HG02642 (cell line): ENCODE measurements around the gene XRN1.
A peak's percentile ranks its signal among the peaks of the same experiment; 100 is the strongest.
"Not testable (repeated sequence)": the region's sequence is repeated elsewhere in the genome, so short reads cannot be mapped to it uniquely, and the experiment has no call there.

ENCODE experiments used
- ATAC-seq: cut with Tn5 transposase; IDR thresholded peaks from one replicate; pipeline ENCODE4 v1.9.1; 2021; ENCODE audit warnings: mild to moderate bottlenecking; ENCODE audit not compliant: unreplicated experiment, poor library complexity

XRN1 gene

DNA sequence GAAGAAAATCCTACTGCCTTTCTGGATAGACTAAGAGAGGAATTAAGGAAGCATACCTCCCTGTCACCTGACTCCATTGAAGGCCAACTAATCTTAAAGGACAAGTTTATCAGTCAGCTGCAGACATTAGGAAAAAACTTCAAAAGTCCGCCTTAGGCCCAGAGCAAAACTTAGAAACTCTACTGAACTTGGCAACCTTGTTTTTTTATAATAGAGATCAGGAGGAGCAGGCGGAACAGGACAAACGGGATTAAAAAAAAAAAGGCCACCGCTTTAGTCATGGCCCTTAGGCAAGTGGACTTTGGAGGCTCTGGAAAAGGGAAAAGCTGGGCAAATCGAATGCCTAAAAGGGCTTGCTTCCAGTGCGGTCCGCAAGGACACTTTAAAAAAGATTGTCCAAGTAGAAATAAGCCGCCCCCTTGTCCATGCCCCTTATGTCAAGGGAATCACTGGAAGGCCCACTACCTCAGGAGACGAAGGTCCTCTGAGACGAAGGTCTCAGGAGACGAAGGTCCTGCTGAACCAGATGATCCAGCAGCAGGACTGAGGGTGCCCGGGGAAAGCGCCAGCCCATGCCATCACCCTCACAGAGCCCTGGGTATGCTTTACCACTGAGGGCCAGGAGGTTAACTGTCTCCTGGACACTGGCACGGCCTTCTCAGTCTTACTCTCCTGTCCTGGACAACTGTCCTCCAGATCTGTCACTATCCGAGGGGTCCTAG, 8.2 kb downstream of the XRN1 start:
- ATAC-seq, result not testable (repeated sequence)

DNA sequence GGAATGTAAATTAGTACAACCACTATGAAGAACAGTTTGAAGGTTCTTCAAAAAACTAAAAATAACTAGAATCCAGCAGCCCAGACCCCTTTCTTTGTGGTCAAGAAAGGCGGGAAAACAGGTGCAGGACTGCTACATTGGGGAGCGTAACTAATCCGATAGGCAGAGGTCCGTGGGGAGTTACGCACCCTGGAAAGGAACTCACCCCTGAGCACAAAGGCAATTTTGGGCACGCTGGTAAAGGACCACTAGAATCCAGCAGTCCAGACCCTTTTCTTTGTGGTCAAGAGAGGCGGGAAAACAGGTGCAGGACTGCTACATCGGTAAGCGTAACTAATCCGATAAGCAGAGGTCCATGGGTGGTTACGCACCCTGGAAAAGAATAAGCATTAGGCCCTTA, 9.7 kb downstream of the XRN1 start:
- ATAC-seq, result not testable (repeated sequence)

- ATAC-seq, result no peak
Measured at GRCh38 chr3:142436951-142437585, 10.8 kb downstream of the XRN1 start.

GRCh38 chr3:142434503-142434902, 13.3 kb downstream of the XRN1 start:
- no peak for ATAC-seq

GRCh38 chr3:142433110-142433509, 14.7 kb downstream of the XRN1 start:
- no peak for ATAC-seq

DNA sequence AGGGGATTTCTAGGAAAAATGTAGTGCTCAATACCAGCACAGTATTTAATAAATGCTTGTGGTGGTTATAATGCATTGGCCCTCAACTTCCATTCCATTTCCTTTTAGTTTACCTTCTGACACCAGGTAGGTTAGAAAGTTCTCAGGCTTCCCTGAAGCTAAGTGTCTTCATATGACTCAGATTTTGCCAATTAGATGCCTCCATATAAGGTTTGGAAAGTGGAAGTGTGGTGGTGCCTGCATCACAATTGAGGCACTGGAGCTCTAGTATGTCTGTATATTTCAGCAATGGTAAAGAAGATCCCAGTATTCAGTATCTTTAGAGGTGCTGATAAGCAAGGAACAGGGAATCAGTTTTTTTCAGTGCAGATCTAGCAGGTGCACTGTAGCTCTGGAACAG, 18.3 kb downstream of the XRN1 start:
- ATAC-seq, result no peak

GRCh38 chr3:142424754-142425153, 23.1 kb downstream of the XRN1 start:
- no peak for ATAC-seq

DNA sequence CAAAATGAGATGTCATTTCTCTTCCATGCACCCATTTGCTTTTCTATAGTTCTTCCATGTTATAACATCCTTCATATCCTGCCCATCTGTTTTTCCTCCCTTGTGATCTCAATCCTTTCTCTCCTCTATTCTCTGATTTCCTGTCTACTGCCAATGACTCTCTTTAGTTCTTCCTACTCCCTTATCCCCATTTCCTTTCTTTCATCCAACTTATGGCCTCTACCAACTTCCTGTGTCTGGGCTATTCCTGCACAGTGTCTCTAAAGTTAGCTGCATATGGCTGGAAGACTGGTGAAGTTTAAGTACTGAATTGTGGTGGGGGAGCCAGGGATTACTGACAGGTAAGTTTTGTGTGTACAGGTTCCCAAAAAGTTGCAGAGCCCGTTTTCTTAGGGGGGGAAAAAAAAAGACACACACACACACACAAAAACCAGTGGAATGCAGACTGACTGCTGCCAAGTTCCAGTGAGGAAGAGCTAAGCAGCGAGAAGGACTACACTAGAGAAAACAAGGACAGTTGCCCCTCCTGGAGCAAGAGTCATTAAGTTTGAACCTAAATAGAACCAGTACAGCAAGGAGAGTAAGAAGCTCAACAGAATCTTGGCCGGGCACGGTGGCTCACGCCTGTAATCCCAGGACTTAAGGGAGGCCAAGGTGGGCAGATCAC, 28.8 kb downstream of the XRN1 start:
- ATAC-seq, result no peak

DNA sequence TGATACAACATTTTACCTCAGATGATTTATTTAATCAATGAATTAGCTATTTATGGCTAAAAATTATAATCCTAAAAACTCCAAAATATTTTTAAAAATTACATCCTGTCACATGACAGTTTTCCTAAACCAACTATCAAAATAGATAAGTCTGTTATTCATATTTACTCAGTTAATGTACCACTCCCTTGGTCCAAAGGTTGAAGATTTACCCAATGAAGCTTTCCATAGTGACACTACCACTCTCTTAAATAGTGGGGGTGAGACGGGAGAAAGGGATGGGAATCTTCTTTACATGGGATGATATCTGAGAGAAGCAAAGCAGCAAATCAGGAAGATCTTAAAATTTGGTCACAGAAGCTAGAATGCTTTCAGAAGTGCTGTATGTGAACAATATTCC, 30.5 kb downstream of the XRN1 start:
- no peak for ATAC-seq

DNA sequence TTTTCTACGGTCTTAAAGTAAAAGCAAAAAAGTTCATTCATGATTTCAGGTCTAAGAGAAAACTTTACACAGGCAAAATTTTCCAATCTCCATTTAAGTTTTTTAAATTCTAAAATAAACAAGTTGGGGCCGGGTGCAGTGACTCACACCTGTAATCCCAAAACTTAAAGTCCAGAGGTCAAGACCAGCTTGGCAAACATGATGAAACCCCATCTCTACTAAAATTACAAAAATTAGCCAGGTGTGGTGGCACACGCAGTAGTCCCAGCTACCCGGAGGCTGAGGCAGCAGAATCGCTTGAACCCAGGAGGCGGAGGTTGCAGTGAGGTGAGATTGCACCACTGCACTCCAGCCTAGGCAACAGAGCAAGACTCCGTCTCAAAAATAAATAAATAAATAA, 47.3 kb downstream of the XRN1 start:
- not testable (repeated sequence) for ATAC-seq

DNA sequence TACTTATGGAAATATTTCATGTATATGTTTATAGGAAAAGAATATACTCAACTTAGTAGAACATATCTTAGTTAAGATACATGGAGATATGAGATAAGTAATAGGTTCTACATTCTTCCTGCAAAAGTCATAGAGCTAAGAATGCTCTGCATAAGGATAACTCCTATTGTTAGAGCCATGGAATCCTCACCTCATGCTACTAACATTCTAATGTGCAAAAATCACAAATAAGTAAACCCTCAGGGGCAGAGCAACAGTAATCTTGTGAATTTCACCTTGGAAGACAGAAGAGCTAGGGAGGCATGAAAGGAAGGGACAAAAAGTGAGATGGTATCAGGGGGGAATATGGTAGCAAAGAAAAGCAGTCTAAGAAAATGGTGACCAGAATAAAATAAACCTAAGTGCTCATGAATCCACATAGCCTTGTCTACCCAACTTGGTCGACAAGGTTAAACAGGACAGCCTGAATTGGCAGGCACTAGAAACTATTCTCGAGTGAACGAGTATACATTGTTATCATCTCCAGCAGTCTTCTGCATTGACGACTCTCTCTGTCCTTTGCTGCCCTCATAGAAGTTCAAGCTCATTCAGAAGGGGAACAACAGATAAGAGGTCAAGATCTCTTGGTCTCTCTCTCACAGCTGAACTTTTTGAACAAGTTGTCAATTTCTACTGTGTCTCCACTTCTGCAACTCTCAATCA, 52.8 kb downstream of the XRN1 start:
- no peak for ATAC-seq

- ATAC-seq, result no peak
Measured at GRCh38 chr3:142385078-142385477, 62.8 kb downstream of the XRN1 start.

DNA sequence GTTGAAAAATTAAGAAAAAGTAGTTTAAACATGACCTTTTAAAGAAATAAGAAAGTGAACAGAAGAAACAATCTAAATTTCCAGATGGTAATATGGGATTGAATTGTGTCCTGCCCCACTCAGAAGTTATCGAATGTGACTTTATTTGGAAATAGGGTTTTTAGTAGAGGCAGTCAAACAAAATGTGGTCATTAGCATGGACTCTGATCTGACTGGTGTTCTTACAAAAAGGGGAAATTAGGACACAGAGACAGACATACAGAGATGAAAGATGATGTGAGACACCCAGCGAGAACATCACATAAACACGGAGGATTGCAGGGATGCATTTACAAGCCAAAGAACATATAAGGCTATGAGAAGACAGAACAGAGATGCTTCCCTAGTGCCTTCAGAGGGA, 73.2 kb downstream of the XRN1 start:
- ATAC-seq, result no peak

GRCh38 chr3:142369576-142369975, 78.3 kb downstream of the XRN1 start:
- ATAC-seq, result not testable (repeated sequence)

- no peak for ATAC-seq
Measured at GRCh38 chr3:142366434-142366833, 81.4 kb downstream of the XRN1 start.

- no peak for ATAC-seq
Measured at GRCh38 chr3:142363936-142364467, 83.8 kb downstream of the XRN1 start.

DNA sequence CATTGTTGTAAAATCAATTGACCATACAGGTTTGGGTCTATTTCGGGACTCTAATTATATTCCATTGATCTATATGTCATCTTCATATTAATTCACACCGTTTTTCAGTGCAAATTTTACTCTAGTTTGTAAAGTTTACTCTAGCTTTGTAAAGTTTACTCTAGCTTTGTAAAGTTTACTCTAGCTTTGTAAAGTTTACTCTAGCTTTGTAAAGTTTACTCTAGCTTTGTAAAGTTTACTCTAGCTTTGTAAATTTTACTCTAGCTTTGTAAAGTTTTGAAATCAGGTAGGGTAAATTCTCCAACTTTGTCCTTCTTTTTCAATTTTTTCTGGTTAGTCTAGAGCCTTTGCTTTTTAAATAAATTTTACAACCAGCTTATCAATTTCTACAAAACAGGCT, 84.4 kb downstream of the XRN1 start:
- ATAC-seq, result not testable (repeated sequence)

DNA sequence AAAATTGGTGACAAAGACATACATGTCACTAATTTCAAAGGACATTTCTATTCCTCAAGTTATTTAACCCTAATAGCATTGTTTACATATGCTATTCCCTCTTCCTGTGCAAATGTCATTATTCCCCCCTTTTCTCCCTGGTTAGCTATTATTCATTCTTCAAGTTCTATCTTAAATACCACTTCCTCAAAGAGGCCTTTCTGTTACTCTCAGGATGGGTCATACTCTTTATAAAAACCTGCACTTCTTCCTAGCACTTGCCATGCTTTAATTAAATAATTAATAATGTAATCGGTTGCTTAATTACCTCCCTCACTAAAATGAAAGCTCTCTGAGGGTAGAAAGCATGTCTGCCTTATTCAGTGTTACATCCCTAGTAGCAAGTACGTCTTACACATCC, 88.5 kb downstream of the XRN1 start:
- ATAC-seq, result no peak

GRCh38 chr3:142356818-142357217, 91.0 kb downstream of the XRN1 start:
- peak; percentile 62 for ATAC-seq

- ATAC-seq, result no peak
Measured at GRCh38 chr3:142355692-142356091, 92.1 kb downstream of the XRN1 start.

GRCh38 chr3:142354076-142354475, 93.8 kb downstream of the XRN1 start:
- ATAC-seq, result no peak
